ENCODE data around the gene ITGA11.

Gene ITGA11

GRCh38 chr15:68303560-68304436 lies 128.2 kb downstream of the ITGA11 start:
- Histone ChIP-seq H3K4me3 (no peak overlapping the region), H3K27me3 (ENCODE audit: low read depth) (peaks cover 8% of the 10 kb centered on the region; the same call in 1 of the 2 replicates), H3K4me1 (peaks cover 5% of the 10 kb centered on the region; the same call in 1 of the 2 replicates), H3K9me3 (no peaks in the 10 kb centered on the region), H3K36me3 (replicated peaks) (0 out of 2 replicates have a peak, but pooled peaks cover 3% of the 10 kb centered on the region)
- in situ Hi-C loops (cut with MboI; ENCODE audit: low sequenced_read_pairs): loop anchor here (25.0 kb wide), 1 partner anchor 584 kb away; no protein-coding TSS in a partner anchor
- peak in 1 of 2 experiments; percentile 9 for DNase-seq (ENCODE audit: low spot score in 2 of 2)

- in situ Hi-C loops (cut with MboI; ENCODE audit: low sequenced_read_pairs): loop anchor here (25.0 kb wide), 1 partner anchor 584 kb away; no protein-coding TSS in a partner anchor
- H3K4me3 ChIP-seq: no peak overlapping the region
- peaks cover 5% of the 10 kb centered on the region; the same call in 1 of the 2 replicates for H3K4me1 ChIP-seq
- no peaks in the 10 kb centered on the region for H3K9me3 ChIP-seq
- no peak for DNase-seq (ENCODE audit: low spot score in 2 of 2)
- H3K36me3 ChIP-seq (replicated peaks): 0 out of 2 replicates have a peak, but pooled peaks cover 4% of the 10 kb centered on the region
- H3K27me3 ChIP-seq (ENCODE audit: low read depth): peaks cover 8% of the 10 kb centered on the region; the same call in 1 of the 2 replicates
Measured at GRCh38 chr15:68303134-68303533, 128.8 kb downstream of the ITGA11 start.

DNA sequence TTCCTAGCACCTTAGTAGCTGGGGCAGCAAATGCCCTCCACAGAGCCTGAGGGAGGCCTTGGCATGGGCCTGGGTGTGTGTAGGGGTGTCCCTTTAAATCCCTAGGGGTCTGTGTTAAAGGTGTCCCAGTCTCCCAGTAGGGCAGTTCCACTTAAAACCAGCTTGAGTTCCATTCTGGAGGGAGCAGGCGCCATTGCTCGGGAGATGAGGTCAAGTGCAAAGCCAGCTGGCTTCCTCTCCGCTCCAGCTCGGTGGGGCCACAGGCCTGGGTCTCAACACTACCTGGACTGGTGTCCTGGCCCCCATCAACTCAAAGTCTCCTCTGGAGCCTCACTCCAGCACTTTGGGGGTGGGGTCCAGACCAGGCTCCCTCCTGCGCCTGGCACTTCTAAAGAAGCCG lies 129.2 kb downstream of the ITGA11 start:
- 0 out of 2 replicates have a peak, but pooled peaks cover 4% of the 10 kb centered on the region for H3K36me3 ChIP-seq (replicated peaks)
- no peak overlapping the region for H3K4me3 ChIP-seq
- peak in 1 of 2 experiments; percentile 9 for DNase-seq (ENCODE audit: low spot score in 2 of 2)
- H3K4me1 ChIP-seq: peaks cover 5% of the 10 kb centered on the region; the same call in 1 of the 2 replicates
- H3K27me3 ChIP-seq (ENCODE audit: low read depth): peaks cover 8% of the 10 kb centered on the region; the same call in 1 of the 2 replicates
- H3K9me3 ChIP-seq: no peaks in the 10 kb centered on the region
- in situ Hi-C loops (cut with MboI; ENCODE audit: low sequenced_read_pairs): loop anchor here (25.0 kb wide), 1 partner anchor 585 kb away; no protein-coding TSS in a partner anchor

DNA sequence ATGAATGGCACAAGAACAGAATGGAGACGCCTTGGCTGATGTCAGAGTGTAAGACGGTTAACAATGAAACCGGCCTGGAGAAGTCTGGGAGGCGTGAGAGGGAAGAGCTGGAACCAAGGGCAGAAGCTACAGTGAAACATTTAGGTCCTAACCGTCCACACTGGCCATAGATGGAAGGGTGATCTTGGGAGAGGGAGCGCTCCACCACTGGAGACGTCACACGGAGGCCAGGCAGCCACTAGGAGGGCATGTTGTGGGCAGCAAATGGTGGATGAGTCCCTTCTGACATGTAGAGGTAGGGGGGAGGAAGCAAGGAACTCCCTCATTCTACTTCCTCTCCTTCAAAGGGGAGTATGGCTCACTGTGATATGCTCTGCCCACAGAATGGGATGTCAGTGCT lies 130.7 kb downstream of the ITGA11 start:
- no peak overlapping the region for H3K4me3 ChIP-seq
- no peaks in the 10 kb centered on the region for H3K27me3 ChIP-seq (ENCODE audit: low read depth)
- 0 out of 2 replicates have a peak, but pooled peaks cover 4% of the 10 kb centered on the region for H3K36me3 ChIP-seq (replicated peaks)
- no peaks in the 10 kb centered on the region for H3K9me3 ChIP-seq
- DNase-seq (ENCODE audit: low spot score in 2 of 2): no peak
- H3K4me1 ChIP-seq: 0 out of 2 replicates have a peak, but pooled peaks cover under 1% of the 10 kb centered on the region
- in situ Hi-C loops (cut with MboI; ENCODE audit: low sequenced_read_pairs): loop anchor here (25.0 kb wide), 1 partner anchor 586 kb away; no protein-coding TSS in a partner anchor

GRCh38 chr15:68300115-68300940 lies 131.6 kb downstream of the ITGA11 start:
- Histone ChIP-seq H3K27me3 (ENCODE audit: low read depth) (no peaks in the 10 kb centered on the region), H3K9me3 (no peaks in the 10 kb centered on the region), H3K4me3 (no peak overlapping the region), H3K36me3 (replicated peaks) (0 out of 2 replicates have a peak, but pooled peaks cover 4% of the 10 kb centered on the region), H3K4me1 (no peaks in the 10 kb centered on the region)
- in situ Hi-C loops (cut with MboI; ENCODE audit: low sequenced_read_pairs): loop anchor here (25.0 kb wide), 1 partner anchor 587 kb away; no protein-coding TSS in a partner anchor
- no peak for DNase-seq (ENCODE audit: low spot score in 2 of 2)

DNA sequence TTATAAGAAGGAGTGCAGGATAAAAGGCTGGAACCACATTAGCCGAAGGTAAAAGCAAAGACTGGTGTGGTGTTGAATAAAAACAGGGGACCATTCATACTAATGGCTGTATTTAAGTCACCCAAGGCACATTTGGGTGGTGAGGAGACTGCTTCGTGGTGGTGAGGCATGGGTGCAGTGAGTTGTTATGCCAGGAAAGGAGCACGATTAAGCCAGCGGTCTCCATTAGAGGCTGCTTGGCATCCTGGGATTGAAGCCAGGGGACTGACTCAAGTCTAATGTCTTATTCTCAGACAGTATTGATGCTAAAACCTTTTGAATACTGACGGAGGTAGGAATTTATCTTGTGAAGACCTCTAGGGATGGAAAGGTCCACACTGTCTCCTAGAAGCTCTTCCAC lies 132.5 kb downstream of the ITGA11 start:
- 0 out of 2 replicates have a peak, but pooled peaks cover 4% of the 10 kb centered on the region for H3K36me3 ChIP-seq (replicated peaks)
- DNase-seq (ENCODE audit: low spot score in 2 of 2): no peak
- no peaks in the 10 kb centered on the region for H3K27me3 ChIP-seq (ENCODE audit: low read depth)
- H3K9me3 ChIP-seq: no peaks in the 10 kb centered on the region
- H3K4me3 ChIP-seq: no peak overlapping the region
- in situ Hi-C loops (cut with MboI; ENCODE audit: low sequenced_read_pairs): no loop called here
- H3K4me1 ChIP-seq: no peaks in the 10 kb centered on the region

GRCh38 chr15:68298882-68299381 lies 133.0 kb downstream of the ITGA11 start:
- in situ Hi-C loops (cut with MboI; ENCODE audit: low sequenced_read_pairs): no loop called here
- no peaks in the 10 kb centered on the region for H3K9me3 ChIP-seq

GRCh38 chr15:68298336-68298735 lies 133.6 kb downstream of the ITGA11 start:
- no peaks in the 10 kb centered on the region for H3K4me1 ChIP-seq
- H3K4me3 ChIP-seq: no peak overlapping the region
- H3K36me3 ChIP-seq (replicated peaks): peaks cover 4% of the 10 kb centered on the region; the same call in 1 of the 2 replicates
- no peaks in the 10 kb centered on the region for H3K9me3 ChIP-seq
- no peak for DNase-seq (ENCODE audit: low spot score in 2 of 2)
- in situ Hi-C loops (cut with MboI; ENCODE audit: low sequenced_read_pairs): no loop called here
- H3K27me3 ChIP-seq (ENCODE audit: low read depth): no peaks in the 10 kb centered on the region

More at GRCh38 chr15:68298882-68299381, 133.0 kb downstream of the ITGA11 start:
- no peak for DNase-seq (ENCODE audit: low spot score in 2 of 2)
- no peaks in the 10 kb centered on the region for H3K4me1 ChIP-seq
- 0 out of 2 replicates have a peak, but pooled peaks cover 4% of the 10 kb centered on the region for H3K36me3 ChIP-seq (replicated peaks)
- H3K27me3 ChIP-seq (ENCODE audit: low read depth): no peaks in the 10 kb centered on the region
- H3K4me3 ChIP-seq: no peak overlapping the region

GRCh38 chr15:68295014-68295805 lies 136.8 kb downstream of the ITGA11 start:
- H3K9me3 ChIP-seq: no peaks in the 10 kb centered on the region
- no peak for DNase-seq (ENCODE audit: low spot score in 2 of 2)
- no peak overlapping the region for H3K4me3 ChIP-seq
- H3K4me1 ChIP-seq: no peaks in the 10 kb centered on the region
- peaks cover 32% of the 10 kb centered on the region for H3K36me3 ChIP-seq (replicated peaks)
- in situ Hi-C loops (cut with MboI; ENCODE audit: low sequenced_read_pairs): no loop called here
- no peaks in the 10 kb centered on the region for H3K27me3 ChIP-seq (ENCODE audit: low read depth)

GRCh38 chr15:68292967-68293366 lies 139.0 kb downstream of the ITGA11 start:
- H3K9me3 ChIP-seq: no peaks in the 10 kb centered on the region
- H3K27me3 ChIP-seq (ENCODE audit: low read depth): no peaks in the 10 kb centered on the region
- peaks cover 43% of the 10 kb centered on the region for H3K36me3 ChIP-seq (replicated peaks)
- H3K4me3 ChIP-seq: no peak overlapping the region
- in situ Hi-C loops (cut with MboI; ENCODE audit: low sequenced_read_pairs): no loop called here
- H3K4me1 ChIP-seq: no peaks in the 10 kb centered on the region
- no peak for DNase-seq (ENCODE audit: low spot score in 2 of 2)

- Histone ChIP-seq H3K27me3 (ENCODE audit: low read depth) (no peaks in the 10 kb centered on the region), H3K36me3 (replicated peaks) (peaks cover 43% of the 10 kb centered on the region), H3K4me1 (no peaks in the 10 kb centered on the region), H3K4me3 (no peak overlapping the region), H3K9me3 (no peaks in the 10 kb centered on the region)
- in situ Hi-C loops (cut with MboI; ENCODE audit: low sequenced_read_pairs): no loop called here
- DNase-seq (ENCODE audit: low spot score in 2 of 2): no peak
Measured at GRCh38 chr15:68292157-68292781, 139.7 kb downstream of the ITGA11 start.

DNA sequence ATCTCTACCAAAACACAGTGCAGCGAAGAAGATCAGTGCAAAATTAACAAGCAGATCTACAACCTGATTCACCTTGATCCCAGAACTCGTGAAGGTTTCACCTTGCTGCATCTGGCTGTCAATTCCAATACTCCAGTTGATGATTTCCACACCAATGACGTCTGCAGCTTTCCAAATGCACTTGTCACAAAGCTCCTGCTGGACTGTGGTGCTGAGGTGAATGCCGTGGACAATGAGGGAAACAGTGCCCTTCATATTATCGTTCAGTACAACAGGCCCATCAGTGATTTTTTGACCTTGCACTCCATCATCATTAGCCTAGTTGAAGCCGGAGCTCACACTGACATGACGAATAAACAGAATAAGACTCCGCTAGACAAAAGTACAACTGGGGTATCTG lies 141.2 kb downstream of the ITGA11 start:
- Histone ChIP-seq H3K4me3 (no peak overlapping the region), H3K9me3 (no peaks in the 10 kb centered on the region), H3K27me3 (ENCODE audit: low read depth) (no peaks in the 10 kb centered on the region), H3K4me1 (no peaks in the 10 kb centered on the region), H3K36me3 (replicated peaks) (peaks cover 43% of the 10 kb centered on the region)
- in situ Hi-C loops (cut with MboI; ENCODE audit: low sequenced_read_pairs): no loop called here
- DNase-seq (ENCODE audit: low spot score in 2 of 2): no peak

Data from HAP-1 (cell line).